GM21526 (cell line): Measurements from ENCODE around the gene JADE2.
"Not testable (repeated sequence)": the region's sequence is repeated elsewhere in the genome, so short reads cannot be mapped to it uniquely, and the experiment has no call there.

Source experiments
- ATAC-seq: cut with Tn5 transposase; IDR thresholded peaks from one replicate; pipeline ENCODE4 v1.9.1; 2021; ENCODE audit warnings: moderate library complexity; ENCODE audit not compliant: unreplicated experiment, low FRiP score

The JADE2 gene

DNA sequence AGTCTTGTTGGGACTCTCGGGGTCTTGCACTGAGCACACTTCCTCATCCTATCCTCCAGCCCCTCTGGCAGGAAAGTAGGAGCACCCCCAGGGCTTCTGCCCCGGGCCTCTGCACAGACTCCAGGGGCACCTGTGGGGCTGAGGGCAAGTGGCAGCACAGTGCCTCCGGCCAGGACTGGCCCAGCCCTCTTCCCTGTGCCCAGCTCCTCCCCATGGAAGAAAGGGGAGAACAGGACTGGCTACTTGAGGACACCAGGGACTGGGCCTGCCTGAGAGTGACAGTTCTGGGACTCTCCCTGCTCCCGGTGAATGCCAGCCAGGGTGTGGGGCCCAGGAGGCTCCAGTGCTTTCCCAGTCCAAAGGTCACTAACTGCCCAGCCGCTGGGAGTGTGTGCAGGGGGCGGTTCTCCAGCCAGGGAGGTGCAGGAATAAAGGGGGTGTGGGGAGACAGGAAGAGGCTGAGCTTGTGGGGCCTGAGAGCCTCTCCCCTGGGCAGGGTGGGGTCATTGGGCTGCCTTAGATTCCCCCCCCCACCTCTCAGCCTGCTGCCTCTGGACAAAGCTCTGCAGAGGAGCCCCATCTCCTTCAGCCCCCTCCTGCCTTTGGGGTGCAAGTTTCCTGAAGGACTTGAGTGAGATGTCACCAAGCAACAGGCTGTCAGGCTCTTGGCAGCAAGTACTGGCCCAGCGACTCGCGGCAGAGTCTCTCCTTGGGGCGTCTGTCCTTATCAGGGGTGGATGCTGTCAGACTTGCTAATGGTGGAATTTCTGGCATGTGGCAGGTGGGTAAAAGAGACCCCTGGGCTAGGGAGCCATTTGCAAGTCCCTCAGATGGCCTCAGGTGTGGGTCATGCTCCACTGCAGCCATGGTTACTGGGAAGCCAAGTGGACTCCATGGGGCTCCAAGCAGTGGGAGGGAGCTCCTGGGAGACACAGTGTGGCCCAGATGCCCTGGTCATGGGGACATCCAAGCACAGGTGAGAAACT is 19.1 kb upstream of the JADE2 start:
- ATAC-seq: no peak

DNA sequence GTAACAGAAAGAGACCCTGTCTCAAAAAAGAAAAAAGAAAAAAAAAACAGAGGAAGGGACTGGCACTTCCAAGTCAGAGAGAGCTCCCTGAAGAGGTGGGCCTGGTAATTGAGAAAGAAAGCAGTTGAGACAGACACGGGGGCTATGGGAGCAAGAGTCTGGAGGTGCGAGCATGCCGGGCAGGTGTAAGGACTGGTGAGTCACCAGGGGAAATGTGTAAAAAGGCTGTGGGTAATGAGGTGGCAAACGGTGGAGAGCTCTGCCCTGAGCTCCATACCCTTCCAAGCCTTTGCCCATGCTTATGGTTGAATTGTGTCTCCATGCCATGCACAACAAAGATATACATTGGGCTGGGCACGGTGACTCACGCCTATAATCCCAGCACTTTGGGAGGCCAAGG is 18.0 kb upstream of the JADE2 start:
- ATAC-seq: no peak

DNA sequence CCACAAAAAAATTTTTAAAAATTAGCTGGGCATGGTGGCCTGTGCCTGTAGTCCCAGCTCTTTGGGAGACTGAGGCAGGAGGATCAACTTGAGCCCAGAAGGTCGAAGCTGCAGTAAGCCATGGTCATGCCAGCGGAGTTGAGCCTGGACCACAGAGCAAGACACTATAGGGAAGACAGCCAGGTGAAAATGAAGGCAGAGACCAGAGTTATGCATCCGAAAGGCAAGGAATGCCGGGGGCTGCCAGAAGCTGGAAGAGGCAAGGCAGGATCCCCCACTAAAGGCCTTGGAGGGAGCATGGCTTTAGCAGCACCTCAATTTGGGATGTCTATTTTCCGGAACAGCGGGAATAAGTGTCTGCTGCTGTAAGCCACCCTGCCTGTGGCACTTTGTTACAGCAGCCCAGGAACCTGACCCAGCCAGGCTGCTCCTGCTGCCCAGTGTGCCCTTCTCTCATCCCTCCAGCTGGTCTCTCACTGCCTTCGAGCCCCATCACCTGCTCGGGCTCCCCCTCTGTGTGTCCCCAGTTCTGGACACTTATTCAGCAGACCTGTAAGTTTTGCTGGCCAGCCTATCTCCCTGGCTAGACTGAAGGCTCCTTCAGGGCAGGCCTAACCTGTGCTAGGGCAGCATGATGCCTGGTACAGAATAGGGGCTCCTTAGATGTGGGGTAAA is 16.8 kb upstream of the JADE2 start:
- no peak for ATAC-seq

DNA sequence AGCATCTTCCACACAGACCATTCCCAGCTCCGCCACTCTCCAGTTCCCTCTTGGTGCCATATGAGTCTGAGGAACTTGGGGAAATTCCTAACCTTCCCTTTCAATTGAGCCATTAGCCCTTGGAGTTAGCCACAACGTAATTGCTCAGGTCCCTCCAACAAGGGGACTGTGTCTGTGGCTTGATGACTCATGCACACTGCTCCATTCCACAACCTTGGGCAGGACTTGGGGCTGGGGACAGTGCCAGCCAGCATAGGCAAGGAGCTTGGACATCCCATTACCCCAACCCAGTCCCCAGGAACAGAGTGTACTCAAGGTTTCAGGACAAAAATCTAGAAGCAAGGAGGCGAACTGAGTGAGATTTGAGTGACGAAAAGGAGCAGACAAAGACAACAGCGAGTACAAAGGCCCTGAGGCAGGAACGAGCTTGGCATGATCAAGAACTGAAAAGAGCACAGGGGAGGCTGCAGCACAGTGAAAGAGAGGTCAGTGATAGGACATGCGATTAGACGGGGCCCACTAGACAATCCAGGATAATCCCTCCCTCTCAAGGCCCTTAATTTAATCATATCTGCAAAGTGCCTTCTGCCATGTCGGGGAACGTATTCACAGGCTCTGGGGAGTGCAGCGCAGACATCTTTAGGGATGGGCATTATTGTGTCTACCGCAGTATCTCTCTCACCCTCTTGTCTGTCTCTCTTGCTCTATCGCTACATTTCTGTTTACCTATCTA is 16.0 kb upstream of the JADE2 start:
- ATAC-seq: no peak

DNA sequence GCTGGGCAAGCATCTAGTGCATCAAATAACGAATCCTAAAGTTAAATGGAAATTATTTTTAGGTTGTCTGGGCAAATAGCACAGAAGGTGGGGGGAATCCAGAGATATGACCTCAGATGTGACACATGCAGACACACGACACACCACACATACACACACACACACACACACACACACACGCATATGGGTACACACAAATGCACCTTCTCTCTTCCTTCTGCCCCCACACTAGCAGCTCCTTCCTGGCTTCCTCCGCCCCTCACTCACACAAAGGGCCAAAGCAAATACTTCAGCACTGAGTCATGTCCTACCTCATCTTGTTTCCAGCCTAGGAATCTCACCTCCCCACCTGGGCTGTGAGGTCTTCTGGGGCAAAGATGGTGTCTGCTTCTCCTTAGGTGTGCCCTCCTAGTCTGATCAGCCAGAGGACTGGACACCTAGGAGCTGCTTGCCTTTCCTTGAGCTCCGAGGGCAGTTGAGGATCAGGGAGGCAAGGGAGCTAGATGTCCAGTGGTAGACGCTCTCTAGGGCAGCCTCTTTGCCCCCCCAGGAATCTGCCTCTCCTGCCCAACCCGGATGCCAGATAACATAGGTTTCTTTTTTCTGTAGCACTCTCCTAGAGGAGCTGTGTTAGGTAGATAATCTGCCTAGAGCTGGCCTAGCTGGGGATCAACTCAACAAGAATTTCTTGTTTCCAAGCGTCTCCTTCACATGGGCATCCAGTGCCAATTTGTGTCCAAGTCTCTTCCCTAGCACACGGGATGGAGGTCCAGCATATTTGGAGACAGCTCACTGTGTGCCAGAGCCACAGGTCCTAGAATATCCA is 14.3 kb upstream of the JADE2 start:
- ATAC-seq: no peak

DNA sequence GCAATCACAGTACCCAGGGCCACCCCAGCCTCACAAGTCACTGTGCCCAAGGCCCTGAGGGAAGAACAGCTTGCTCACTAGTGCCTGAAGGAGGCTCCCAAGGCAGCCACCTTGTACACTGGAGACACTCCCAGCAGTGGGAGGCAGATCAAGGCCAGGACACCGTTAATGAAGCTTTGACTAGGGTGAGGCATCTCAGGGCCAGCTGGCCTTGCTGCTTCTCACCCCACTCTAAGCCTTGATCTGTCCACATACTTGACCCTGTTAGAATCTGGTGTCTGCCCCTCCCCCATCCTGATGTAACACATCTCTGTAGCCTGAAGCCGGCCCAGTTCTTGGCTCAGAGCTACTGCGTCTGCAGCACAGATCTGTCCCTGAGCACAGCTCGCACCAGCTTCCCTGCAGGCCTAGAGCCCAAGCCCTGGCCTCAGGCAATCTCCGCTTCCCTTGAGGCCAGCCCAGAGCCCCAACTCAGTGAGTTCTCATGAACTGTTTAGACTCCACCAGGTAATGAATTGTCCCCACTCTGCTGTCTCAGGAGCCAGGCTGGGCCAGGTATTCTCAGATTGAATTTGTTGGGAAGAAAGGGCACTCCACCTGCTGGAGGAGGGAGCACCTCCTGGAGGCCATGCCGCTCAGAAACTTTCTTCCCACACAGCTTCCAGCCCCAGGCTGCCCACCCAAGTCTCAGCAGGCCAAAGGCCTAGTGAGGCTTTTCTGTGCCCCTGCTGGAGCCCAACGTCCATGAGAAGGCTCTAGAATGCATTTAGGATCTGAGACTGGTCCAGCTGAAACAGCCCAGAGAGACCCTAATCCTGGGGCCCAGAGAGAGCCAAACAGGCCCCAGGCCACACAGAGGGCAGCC is 13.4 kb upstream of the JADE2 start:
- no peak for ATAC-seq

DNA sequence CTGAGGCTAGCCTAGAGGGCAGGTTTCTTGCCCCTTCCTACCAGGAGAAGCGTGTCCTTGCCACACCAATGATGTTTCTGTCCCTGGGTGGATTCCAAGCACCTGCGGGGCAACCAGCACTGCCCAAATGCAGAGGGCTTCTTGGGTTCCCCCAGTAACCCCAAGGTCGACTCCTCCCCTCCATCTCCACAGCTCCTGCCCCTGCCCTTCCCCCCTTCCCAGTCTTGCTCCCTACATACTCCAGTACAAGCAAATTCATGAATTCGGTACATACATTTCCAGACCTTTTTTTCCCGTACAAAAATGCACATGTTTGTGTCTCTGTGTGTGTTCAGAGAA is 12.8 kb upstream of the JADE2 start:
- ATAC-seq: no peak

DNA sequence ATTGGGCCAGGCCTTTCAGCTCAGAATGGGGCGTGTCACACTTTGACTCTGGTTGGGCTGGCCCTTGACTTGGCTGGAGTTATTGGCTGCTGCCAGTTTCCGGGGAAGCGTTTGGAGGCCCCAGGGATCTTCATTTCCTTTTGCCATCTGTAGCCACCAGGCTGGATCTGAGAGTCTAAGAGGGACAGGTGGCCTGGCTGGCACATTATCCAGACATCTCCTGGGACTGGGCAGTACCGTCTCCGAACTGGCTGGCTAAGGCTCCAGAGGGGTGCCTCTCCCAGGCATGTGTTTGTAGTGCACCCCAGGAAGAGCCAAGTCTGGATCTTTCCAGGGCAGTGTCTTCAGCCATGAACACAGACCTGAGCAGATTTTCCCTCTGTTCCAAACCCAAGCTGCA is 9.7 kb upstream of the JADE2 start:
- no peak for ATAC-seq

DNA sequence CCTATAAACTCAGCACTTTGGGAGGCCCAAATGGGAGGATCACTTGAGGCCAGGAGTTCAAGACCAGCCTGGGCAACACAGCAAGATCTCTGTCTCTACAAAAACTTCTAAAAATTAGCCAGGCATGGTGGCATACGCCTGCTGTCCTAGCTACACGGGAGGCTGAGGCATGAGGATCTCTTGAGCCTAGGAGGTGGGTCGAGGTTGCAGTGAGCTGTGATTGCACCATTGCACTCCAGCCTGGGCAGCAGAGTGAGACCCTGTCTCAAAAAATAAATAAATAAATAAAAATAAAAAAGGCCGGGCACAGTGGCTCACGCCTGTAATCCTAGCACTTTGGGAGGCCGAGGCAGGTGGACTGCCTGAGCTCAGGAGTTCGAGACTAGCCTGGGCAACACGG is 8.5 kb upstream of the JADE2 start:
- ATAC-seq: not testable (repeated sequence)

DNA sequence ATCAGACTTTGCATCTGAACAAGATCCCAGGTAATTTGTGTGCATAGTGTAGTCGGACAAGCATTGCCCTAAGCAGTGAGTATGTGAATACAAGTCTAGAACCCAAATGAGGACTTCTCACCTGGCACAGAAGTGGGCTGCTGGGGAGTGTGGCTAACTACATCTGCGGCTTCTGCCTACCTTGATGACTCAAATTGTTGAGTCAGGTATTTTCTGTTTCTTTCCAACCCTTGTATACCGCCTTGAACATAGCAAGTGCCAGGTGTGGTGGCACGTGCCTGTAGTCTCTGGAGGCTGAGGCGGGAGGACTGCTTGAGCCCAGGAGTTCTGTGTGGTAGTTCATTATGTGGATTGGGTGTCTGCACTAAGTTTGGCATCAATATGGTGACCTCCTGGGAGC is 7.9 kb upstream of the JADE2 start:
- no peak for ATAC-seq

DNA sequence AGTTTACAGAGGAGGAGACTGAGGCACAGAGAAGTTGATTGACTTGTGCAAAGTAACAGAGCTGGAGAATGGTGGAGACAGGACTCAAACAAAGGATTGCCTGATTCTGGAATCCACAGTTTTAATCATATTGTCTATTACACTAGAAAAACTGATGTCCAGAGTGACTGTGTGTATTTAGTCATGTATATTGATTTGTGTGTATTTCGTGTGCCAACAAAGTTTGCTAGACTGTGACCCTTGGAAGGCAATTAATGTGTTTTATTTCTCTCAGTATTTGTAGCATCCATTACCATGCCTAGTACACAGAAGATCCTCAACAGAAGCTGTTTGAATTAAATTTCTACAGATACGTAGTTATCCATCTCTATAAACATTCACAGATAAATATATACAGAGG is 5.5 kb upstream of the JADE2 start:
- no peak for ATAC-seq

DNA sequence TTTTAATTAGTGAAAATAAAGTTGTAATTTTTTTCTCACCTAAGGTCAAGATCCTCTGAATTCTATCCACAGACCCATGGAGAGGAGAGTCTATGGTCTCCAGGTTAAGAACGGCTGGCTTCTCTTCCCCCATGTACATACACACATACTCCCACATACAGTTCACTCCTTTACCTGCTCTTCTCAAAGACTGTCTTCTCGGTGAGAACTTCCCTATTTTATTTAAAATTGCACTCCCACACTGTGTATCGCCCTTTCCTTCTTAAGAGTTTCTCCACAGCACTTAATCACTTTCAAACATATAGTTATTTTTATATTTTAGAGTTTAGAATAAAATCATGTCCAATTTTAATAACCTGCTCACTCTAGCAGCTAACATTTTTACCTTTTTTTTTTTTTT is 3.6 kb upstream of the JADE2 start:
- ATAC-seq: no peak

DNA sequence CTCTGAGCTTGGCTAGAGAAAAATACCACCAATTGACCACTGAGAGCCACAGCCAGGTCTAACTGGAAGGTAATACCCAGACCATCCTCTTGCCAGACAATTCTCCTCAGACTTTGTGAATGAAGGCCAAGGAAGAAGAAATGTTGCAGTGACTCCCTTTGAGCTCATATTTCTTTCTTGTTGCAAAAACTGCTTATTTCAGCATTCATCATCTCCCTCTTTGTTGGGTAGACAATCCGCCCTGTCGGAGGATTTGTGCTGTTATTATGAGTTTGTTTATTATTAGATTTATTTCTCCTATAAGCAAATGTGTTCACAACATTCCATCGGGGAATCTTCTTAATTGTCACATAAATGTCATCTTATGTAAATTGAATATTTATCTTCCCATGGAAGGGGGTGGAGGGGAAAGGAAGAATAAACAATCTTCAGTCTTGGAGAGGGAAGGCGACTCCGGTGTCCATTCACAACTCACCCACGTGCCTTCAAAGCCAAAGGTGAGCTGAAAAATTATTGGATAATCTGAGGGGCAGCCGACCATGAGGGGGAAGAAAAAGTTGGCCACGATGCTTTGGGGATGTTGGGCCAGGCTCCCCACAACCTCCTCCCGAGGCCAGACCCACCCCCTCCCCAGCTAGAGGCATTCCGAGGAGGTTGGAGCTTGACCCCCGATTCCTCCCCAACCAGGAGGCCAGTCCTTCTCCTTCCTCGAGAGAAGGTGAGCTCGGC is 1.8 kb upstream of the JADE2 start:
- ATAC-seq: no peak

DNA sequence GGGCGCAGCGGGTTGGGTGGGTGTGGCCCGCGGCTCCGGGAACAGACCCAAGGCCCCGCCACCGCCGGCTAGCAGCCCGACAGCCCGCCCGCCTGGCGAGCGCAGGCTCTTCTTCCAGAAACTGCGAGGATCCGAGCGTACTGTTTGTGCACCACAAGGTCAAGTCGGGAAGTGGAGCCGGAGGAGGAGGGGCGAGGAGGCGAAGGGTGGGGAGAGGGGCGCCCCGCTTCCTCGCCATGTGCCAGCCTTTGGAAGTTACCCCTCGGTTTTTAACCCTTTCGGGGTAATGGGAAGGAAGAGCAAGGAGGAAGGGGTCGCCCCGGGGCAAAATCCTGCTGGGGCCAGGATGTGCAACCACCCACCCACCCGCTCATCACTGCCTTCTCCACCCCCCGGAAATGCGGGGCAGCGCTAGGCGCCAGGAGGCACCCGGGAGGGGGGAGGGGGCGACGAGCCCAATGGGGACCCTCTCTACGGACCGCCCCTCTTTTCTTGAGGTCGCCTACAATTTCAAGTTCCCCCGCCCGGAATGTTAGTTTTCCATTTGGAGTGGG is 1.1 kb upstream of the JADE2 start:
- ATAC-seq: no peak

DNA sequence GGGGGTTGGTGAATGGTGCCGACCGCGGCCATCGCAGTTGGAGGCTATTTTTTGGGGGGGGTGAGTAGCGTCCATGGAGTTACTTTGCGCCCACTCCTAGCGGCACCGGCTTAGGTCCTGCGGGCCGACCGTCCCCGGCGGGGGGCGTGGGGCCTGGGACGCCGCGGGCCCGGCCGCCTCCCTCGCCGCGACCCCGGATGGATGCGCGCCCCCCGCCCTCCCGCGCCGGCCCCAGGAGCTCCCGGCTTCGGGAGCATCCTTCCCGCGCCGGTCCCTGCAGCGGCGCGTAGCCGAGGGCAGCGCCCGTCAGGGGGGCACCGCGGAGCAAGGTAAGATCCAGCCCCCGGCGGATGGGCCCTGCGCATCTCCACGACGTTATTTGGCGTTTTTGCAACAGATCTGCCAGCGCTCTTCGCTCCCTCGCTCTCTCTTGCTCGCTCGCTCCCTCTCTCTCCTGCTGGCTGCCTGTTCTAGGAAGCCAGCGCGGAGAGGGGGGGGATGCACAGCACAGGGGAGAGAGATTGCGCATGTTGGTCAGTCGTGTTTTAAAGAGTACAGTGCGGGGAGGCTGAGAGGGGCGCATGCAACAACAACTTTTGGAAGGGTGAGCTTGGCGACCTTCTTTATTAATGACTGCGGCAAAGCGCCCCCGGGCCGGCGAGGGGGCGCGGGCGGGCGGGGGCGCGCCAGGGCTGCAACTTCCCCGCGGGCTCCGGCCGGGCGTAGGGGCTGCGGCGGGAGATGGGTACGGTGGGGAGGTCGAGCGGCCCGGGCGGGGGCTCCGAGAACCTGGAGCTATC is 413 bp downstream of the JADE2 start:
- no peak for ATAC-seq

DNA sequence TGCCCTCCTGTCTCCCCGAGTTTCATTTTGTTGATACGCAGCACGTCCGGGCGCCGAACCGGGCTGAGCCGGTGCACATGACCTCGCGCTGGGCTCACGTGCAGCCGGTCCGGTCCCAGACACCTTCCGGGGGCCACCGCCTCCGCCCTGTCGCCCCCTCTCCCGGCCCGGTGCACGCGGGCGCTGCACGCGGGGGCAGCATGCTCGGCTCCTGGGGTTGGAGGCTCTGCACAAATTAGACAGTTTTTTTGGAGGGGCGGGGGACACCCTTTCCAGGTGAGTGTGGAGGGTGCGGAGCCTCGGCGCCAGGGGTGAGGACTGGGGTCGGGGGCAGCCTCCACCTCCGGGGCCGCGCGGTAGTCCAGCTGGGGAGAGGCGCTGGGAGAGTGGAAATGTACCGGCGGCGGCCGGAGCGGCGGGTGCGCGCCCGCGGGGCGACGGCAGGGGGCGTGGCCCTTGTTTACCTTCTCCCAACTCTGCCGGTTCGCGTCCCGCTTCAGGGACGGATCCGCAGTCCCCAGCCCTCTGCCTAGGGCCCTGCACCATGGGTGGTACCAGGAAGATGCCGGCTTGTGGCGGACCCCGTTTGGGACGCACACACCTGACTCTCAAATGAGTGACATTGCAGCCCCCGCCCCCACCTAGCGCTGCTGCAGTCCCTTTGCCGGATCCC is 1.1 kb downstream of the JADE2 start:
- no peak for ATAC-seq
